HG02938 (cell line): ENCODE data around the gene MCM5.
"Not testable (repeated sequence)": the region's sequence is repeated elsewhere in the genome, so short reads cannot be mapped to it uniquely, and the experiment has no call there.

Source experiments
- ATAC-seq: cut with Tn5 transposase; IDR thresholded peaks from one replicate; pipeline ENCODE4 v1.9.1; 2021; ENCODE audit warnings: mild to moderate bottlenecking, moderate library complexity; ENCODE audit not compliant: unreplicated experiment

MCM5 gene

GRCh38 chr22:35450824-35451569 is 51.1 kb downstream of the MCM5 start:
- no peak for ATAC-seq

GRCh38 chr22:35451592-35451991 is 51.7 kb downstream of the MCM5 start:
- no peak for ATAC-seq

GRCh38 chr22:35452351-35452781 is 52.4 kb downstream of the MCM5 start:
- ATAC-seq = no peak

GRCh38 chr22:35452810-35453743 is 53.1 kb downstream of the MCM5 start:
- ATAC-seq = no peak

- ATAC-seq = no peak
Observed at GRCh38 chr22:35454416-35455054, 54.6 kb downstream of the MCM5 start.

GRCh38 chr22:35455529-35455928 is 55.6 kb downstream of the MCM5 start:
- no peak for ATAC-seq

GRCh38 chr22:35456757-35457156 is 56.8 kb downstream of the MCM5 start:
- no peak for ATAC-seq

- no peak for ATAC-seq
Observed at GRCh38 chr22:35457729-35458546, 58.0 kb downstream of the MCM5 start.

- ATAC-seq = no peak
Observed at GRCh38 chr22:35458547-35459422, 58.8 kb downstream of the MCM5 start.

- no peak for ATAC-seq
Observed at GRCh38 chr22:35459423-35459894, 59.5 kb downstream of the MCM5 start.

- not testable (repeated sequence) for ATAC-seq
Observed at GRCh38 chr22:35459976-35460375, 60.0 kb downstream of the MCM5 start.

GRCh38 chr22:35460688-35461087 is 60.7 kb downstream of the MCM5 start:
- no peak for ATAC-seq

GRCh38 chr22:35462498-35463230 is 62.7 kb downstream of the MCM5 start:
- ATAC-seq = no peak

GRCh38 chr22:35463231-35463933 is 63.4 kb downstream of the MCM5 start:
- no peak for ATAC-seq

GRCh38 chr22:35464399-35464798 is 64.5 kb downstream of the MCM5 start:
- no peak for ATAC-seq

- ATAC-seq = no peak
Observed at GRCh38 chr22:35465109-35465701, 65.3 kb downstream of the MCM5 start.

GRCh38 chr22:35467681-35468434 is 67.9 kb downstream of the MCM5 start:
- ATAC-seq = no peak
